Transverse colon (tissue), 4 donors: Measurements from ENCODE around the gene ELK4. TPM values are rescaled to one million over a fixed set of nuclear protein-coding genes. Genes with fewer than 3 reads are reported as not detected.

ENCODE experiments used
- DNase-seq: peaks from one replicate; pipeline ENCODE4 v3.0.0-alpha.2; 2019
- H3K27ac ChIP-seq, 4 donors: fragments of 200-600 bp; sonication (generic); 2 replicates each; pipeline ENCODE4 v1.5.1; 2016 to 2018; ENCODE audit warnings: inconsistent platforms in 4 of 4
- H3K27me3 ChIP-seq: fragments of 200-600 bp; sonication (generic); 2 replicates; pipeline ENCODE4 v1.5.1; 2017; ENCODE audit warnings: inconsistent platforms
- H3K36me3 ChIP-seq, 4 donors: fragments of 200-600 bp; sonication (generic); 2 replicates each; pipeline ENCODE4 v1.5.1; 2017 to 2019; ENCODE audit warnings: inconsistent platforms in 4 of 4
- H3K4me1 ChIP-seq, 4 donors: fragments of 200-600 bp; sonication (generic); 2 replicates each; pipeline ENCODE4 v1.5.1; 2017 to 2020; ENCODE audit warnings: inconsistent platforms in 4 of 4
- H3K4me3 ChIP-seq, 4 donors: fragments of 200-600 bp; sonication (generic); 1 replicate in 1 of 4; 2 replicates in 3 of 4; pipeline versions ENCODE4 v1.5.1 to v1.6.1; 2017 to 2019; ENCODE audit warnings: inconsistent platforms in 4 of 4
- H3K9me3 ChIP-seq, 2 donors: fragments of 200-600 bp; sonication (generic); 2 replicates each; pipeline ENCODE4 v1.5.1; 2017 to 2019; ENCODE audit warnings: inconsistent platforms in 2 of 2
- EP300 ChIP-seq: sonication (generic); formaldehyde crosslinking; IDR thresholded peaks from one replicate; pipeline ENCODE4 v1.6.1; 2017; ENCODE audit warnings: antibody characterized with exemption, low read depth
- POLR2A ChIP-seq: fragments of 450-650 bp; IDR thresholded peaks from one replicate; pipeline ENCODE4 v1.6.1; 2016; ENCODE audit warnings: antibody characterized with exemption, mild to moderate bottlenecking, moderate library complexity
- POLR2AphosphoS5 ChIP-seq, 3 donors: sonication (generic); formaldehyde crosslinking; IDR thresholded peaks; one replicate each; pipeline ENCODE4 v1.6.1; 2016; ENCODE audit warnings: antibody characterized with exemption in 3 of 3
- WGBS, 2 donors: methylation state at CpG; one replicate each; pipeline ENCODE4 v1.1.5; 2018; ENCODE audit warnings: low coverage in 1 of 2; 5-methylcytosine and 5-hydroxymethylcytosine counted together
- in situ Hi-C, 4 donors: fragments of 200-750 bp; cut with MboI; loops; one replicate each; pipeline versions ENCODE4 v1.15.0 to v1.15.1; 2017; ENCODE audit warnings: low sequenced_read_pairs in 3 of 4, low pct_ligation_motif_present in 1 of 4, low pct_unique_long_range_greater_than_20kb in 1 of 4
- intact Hi-C: fragments of 100-400 bp; cut with DNase I; formaldehyde crosslinking; loops from one replicate; pipeline ENCODE4 v1.15.1; 2023; ENCODE audit warnings: low total_unique reads
- total RNA-seq, 4 donors: library from RNA; depleted of rRNA; stranded (reverse); fragments of >200 nt; gene quantifications; one replicate each; pipeline ENCODE4 v1.1.0, GENCODE V29; 2016
- TF ChIP-seq, protein P1 (sequence below), 5 experiments: fragments of 200-600 bp in 3 of 5; fragments of 450-650 bp in 2 of 5; sonication (generic) in 3 of 5; IDR thresholded peaks; 1 replicate in 2 of 5; 2 replicates in 3 of 5; pipeline ENCODE4 v1.5.1; 2016 to 2017; ENCODE audit warnings: antibody characterized with exemption in 5 of 5, inconsistent platforms in 3 of 5, mild to moderate bottlenecking in 2 of 5, moderate library complexity in 1 of 5

The ELK4 gene
- total RNA-seq, 4 donors from 2014 or later, result 16.0 to 24.1 (median 19.7) TPM

- H3K4me1 ChIP-seq, result peaks cover 32 to 73% (median 58%) of the 10 kb centered on the region in 4 donors
- no peak overlapping the region for H3K4me3 ChIP-seq
- no peaks in the 10 kb centered on the region for H3K9me3 ChIP-seq
- peak overlapping the region; percentile 65 to 78 (median 72) for H3K27ac ChIP-seq
- no peak for DNase-seq
- no peaks in the 10 kb centered on the region for H3K36me3 ChIP-seq
- in situ Hi-C loops (no loop called here), intact Hi-C loops (no loop called here)
- TF ChIP-seq POLR2AphosphoS5 (IDR thresholded peaks at IDR 0.05) (no peak), EP300 (no peak), POLR2A (no peak)
- TF ChIP-seq, protein P1, sequence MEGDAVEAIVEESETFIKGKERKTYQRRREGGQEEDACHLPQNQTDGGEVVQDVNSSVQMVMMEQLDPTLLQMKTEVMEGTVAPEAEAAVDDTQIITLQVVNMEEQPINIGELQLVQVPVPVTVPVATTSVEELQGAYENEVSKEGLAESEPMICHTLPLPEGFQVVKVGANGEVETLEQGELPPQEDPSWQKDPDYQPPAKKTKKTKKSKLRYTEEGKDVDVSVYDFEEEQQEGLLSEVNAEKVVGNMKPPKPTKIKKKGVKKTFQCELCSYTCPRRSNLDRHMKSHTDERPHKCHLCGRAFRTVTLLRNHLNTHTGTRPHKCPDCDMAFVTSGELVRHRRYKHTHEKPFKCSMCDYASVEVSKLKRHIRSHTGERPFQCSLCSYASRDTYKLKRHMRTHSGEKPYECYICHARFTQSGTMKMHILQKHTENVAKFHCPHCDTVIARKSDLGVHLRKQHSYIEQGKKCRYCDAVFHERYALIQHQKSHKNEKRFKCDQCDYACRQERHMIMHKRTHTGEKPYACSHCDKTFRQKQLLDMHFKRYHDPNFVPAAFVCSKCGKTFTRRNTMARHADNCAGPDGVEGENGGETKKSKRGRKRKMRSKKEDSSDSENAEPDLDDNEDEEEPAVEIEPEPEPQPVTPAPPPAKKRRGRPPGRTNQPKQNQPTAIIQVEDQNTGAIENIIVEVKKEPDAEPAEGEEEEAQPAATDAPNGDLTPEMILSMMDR (IDR thresholded peaks at IDR 0.05), result no peak
- peaks cover 5% of the 10 kb centered on the region for H3K27me3 ChIP-seq
- 59 to 93% methylated on average over 4 to 9 of the region's 9 CpGs for WGBS, 2 donors
Measured at GRCh38 chr1:205665201-205666045, 33.6 kb upstream of the ELK4 start.

GRCh38 chr1:205664399-205665017 is 32.7 kb upstream of the ELK4 start:
- in situ Hi-C loops, result no loop called here
- Histone ChIP-seq H3K4me1 (peaks cover 30 to 63% (median 52%) of the 10 kb centered on the region in 4 donors), H3K27ac (peak overlapping the region; percentile 58 to 78 (median 72)), H3K4me3 (no peak overlapping the region), H3K36me3 (no peaks in the 10 kb centered on the region), H3K27me3 (no peaks in the 10 kb centered on the region), H3K9me3 (no peaks in the 10 kb centered on the region)
- 50% methylated on average over 18 of the region's 19 CpGs; no CpG with 5 or more reads in 1 of the 2 donors for WGBS, 2 donors
- intact Hi-C loops, result no loop called here
- peak; percentile 55 for DNase-seq
- TF ChIP-seq POLR2AphosphoS5 (IDR thresholded peaks at IDR 0.05), result peak in 1 of 3 donors; percentile 12
- no peak for TF ChIP-seq POLR2A

DNA sequence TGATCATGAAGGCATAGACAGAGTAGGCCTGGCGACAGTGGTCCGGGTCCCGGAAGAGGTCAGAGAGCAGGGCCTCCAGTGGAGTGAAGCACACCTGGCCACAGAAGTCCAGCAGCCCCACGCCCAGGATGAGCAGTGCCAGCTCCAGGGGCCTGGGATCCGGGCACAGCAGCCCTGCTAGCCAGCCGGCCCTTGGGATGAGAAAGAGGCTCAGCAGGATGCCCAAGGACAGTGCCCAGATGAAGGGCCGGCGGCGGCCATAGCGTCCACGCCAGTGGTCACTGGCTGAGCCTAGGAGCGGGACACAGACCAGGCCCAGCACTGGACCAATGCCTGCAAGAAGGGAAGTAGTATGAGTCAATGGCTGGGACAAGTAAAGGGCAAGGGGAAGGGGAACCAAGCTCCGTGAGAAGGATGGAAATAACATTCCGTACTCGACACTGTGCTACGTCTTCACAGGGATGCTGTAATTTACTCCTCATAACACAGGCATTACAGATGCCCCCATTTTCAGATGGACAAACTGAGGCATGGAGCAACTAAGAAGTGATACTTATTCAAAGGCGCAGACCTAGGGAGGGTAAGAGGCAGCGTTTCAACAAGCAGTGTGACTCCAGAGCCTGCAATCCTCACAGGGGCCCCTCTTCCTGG is 31.6 kb upstream of the ELK4 start:
- WGBS, 2 donors, result 89% methylated on average over 18 of the region's 18 CpGs; no CpG with 5 or more reads in 1 of the 2 donors
- TF ChIP-seq, protein P1 (IDR thresholded peaks at IDR 0.05), result no peak
- TF ChIP-seq EP300 (no peak), POLR2A (no peak), POLR2AphosphoS5 (IDR thresholded peaks at IDR 0.05) (no peak)
- in situ Hi-C loops (no loop called here), intact Hi-C loops (no loop called here)
- Histone ChIP-seq H3K4me3 (no peak overlapping the region), H3K9me3 (no peaks in the 10 kb centered on the region), H3K4me1 (peaks cover 26 to 56% (median 45%) of the 10 kb centered on the region in 4 donors), H3K36me3 (no peaks in the 10 kb centered on the region), H3K27ac (peak overlapping the region in 3 of 4 donors; percentile 71 to 78 (median 74)), H3K27me3 (no peaks in the 10 kb centered on the region)
- DNase-seq, result no peak

DNA sequence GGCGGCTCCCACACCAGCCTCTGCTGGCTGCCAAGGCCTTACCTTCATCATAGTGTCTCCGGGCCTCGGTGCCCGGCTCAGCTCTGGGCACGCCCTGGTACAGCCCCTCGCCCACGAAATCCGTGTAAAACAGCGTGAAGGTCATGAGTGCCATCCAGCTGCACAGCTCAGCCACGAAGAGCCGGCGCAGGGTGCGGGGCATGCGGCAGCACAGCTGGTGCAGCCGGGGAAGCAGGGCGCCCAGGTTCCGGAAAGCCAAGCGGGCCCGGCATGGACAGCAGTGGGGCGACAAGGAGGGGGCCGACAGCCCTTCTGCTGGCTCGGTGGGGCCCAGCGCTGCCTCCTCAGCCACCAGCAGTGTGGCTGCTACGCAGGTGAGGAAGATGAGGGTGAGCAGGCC is 31.0 kb upstream of the ELK4 start:
- WGBS, 2 donors, result 96% methylated on average over 23 of the region's 24 CpGs; no CpG with 5 or more reads in 1 of the 2 donors
- Histone ChIP-seq H3K36me3 (no peaks in the 10 kb centered on the region), H3K9me3 (no peaks in the 10 kb centered on the region), H3K4me1 (peaks cover 23 to 50% (median 38%) of the 10 kb centered on the region in 4 donors), H3K4me3 (no peak overlapping the region), H3K27me3 (no peaks in the 10 kb centered on the region), H3K27ac (no peak overlapping the region)
- DNase-seq, result no peak
- intact Hi-C loops, result no loop called here
- TF ChIP-seq POLR2A (no peak), POLR2AphosphoS5 (IDR thresholded peaks at IDR 0.05) (no peak), EP300 (no peak)
- TF ChIP-seq, protein P1 (IDR thresholded peaks at IDR 0.05), result no peak
- in situ Hi-C loops, result no loop called here
